Stimulated activated CD4-positive, alpha-beta T cell treated with anti-CD3 and anti-CD28 coated beads, TNF-alpha, amount 100 ng/mL, for 48 hours (primary cell): Measurements from ENCODE around the gene KMO.

Source experiments
- DNase-seq, 3 donors: peaks; one replicate each; pipeline ENCODE4 v3.0.0-alpha.2; 2020; ENCODE audit warnings: low read depth in 3 of 3

KMO gene

GRCh38 chr1:241532162-241532531, at the start of gene KMO:
Gene KMO (plus strand): TSS chr1:241532378. CDS start chr1:241532445, 67 bp downstream.
- DNase-seq, result no peak

GRCh38 chr1:241482761-241483250, 49.4 kb upstream of the KMO start:
- DNase-seq, result no peak

- DNase-seq, result no peak
Measured at GRCh38 chr1:241485145-241485544, 47.0 kb upstream of the KMO start.

GRCh38 chr1:241485554-241485992, 46.6 kb upstream of the KMO start:
- DNase-seq, result no peak

GRCh38 chr1:241488739-241489138, 43.4 kb upstream of the KMO start:
- DNase-seq, result no peak

- no peak for DNase-seq
Measured at GRCh38 chr1:241495741-241496140, 36.4 kb upstream of the KMO start.

- DNase-seq, result no peak
Measured at GRCh38 chr1:241499910-241500309, 32.3 kb upstream of the KMO start.

GRCh38 chr1:241503444-241503843, 28.7 kb upstream of the KMO start:
- DNase-seq, result peak in 1 of 3 donors; percentile 15

- no peak for DNase-seq
Measured at GRCh38 chr1:241507189-241507863, 24.9 kb upstream of the KMO start.

- DNase-seq, result no peak
Measured at GRCh38 chr1:241513378-241513777, 18.8 kb upstream of the KMO start.

GRCh38 chr1:241518476-241519307, 13.5 kb upstream of the KMO start:
- peak; percentile 1 to 16 (median 16) for DNase-seq

GRCh38 chr1:241519308-241520079, 12.7 kb upstream of the KMO start, which contains the start of gene FH:
Gene FH (minus strand): TSS chr1:241519755. CDS start chr1:241519722, 33 bp downstream.
- DNase-seq, result peak; percentile 82 to 89 (median 86)

GRCh38 chr1:241520080-241520465, 12.1 kb upstream of the KMO start:
- no peak for DNase-seq

GRCh38 chr1:241521718-241522117, 10.5 kb upstream of the KMO start:
- no peak for DNase-seq

GRCh38 chr1:241525026-241525425, 7.2 kb upstream of the KMO start:
- DNase-seq, result no peak

- no peak for DNase-seq
Measured at GRCh38 chr1:241527146-241527545, 5.0 kb upstream of the KMO start.

GRCh38 chr1:241531195-241532161, 700 bp upstream of the KMO start:
- no peak for DNase-seq

GRCh38 chr1:241532864-241533263, 686 bp downstream of the KMO start:
- DNase-seq, result no peak

GRCh38 chr1:241533326-241534115, 1.3 kb downstream of the KMO start:
- DNase-seq, result no peak

GRCh38 chr1:241536304-241536703, 4.1 kb downstream of the KMO start:
- DNase-seq, result no peak
